HG03354 (cell line): ENCODE results near the gene SBNO2.

Experiments used
- ATAC-seq: cut with Tn5 transposase; IDR thresholded peaks from one replicate; pipeline ENCODE4 v1.9.1; 2021; ENCODE audit warnings: mild to moderate bottlenecking; ENCODE audit not compliant: unreplicated experiment, poor library complexity, severe bottlenecking

The SBNO2 gene

DNA sequence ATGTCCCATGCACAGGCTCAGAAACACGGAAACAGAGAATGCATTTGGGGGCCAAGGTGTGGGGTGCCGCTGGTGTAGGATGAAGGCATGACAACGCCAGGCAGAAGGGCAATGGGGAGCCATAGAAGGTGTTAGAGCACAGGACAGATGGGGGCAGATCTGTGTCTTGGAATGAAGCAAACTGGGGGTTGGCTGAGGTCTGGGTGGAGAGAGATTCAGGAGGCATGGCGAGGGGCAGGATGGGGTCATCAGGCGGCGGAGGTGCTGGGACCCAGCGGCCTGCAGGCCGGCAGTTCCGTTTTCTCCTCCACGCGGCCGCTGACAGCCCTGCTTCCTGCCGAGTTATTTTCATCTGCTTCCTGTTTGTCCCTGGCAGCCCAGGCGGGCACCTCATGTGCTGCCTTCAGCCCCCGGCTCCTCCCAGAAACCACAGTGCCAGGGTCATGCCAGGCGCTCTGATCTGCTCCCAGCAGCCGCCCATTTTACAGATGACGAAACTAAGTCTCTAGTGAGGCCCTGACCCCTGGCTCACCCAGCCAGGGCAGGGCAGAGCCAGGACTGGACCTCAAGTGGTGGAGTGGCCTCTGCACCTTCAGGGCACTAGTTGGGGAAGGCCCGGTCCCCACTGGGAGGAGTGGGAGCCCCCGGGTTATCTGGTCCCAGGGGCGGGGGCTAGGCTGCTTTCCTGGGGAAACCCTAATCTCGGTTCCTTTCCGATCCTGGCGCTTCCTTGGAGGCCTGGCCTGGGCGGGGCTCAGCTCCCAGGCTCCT, 104.9 kb downstream of the SBNO2 start:
- ATAC-seq, result no peak

GRCh38 chr19:1068009-1069001, 105.8 kb downstream of the SBNO2 start:
- ATAC-seq, result no peak

GRCh38 chr19:1067341-1067957, 106.6 kb downstream of the SBNO2 start:
- peak; percentile 36 for ATAC-seq

GRCh38 chr19:1066748-1067340, 107.2 kb downstream of the SBNO2 start, which contains the start of gene ARHGAP45:
TSS of gene ARHGAP45 (plus strand) at chr19:1067167. CDS start at chr19:1067406, 239 bp downstream.
- ATAC-seq, result peak; percentile 34

DNA sequence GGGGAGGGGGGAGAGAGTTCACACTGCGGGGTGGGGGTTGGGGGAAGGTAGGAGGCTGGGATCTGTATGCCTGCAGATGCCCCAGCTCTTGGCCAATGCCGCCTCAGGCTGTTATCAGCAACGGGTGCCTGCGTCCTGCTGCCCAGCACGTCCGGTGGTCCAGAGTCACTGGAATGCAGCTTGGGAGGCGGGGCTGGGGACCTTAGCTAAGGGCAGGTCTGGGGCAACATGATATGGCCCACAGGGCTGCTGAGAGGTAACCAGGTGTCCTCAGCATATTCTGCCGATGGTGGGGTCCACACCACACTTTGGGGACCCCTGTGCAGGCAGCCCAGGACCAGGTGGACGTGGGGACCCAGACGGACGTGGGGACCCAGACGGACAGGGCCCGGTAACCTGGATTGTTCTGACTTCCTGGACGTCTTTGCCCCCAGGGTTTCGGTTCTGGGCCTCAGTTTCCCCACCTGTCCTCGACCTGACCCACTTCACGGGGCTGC, 107.8 kb downstream of the SBNO2 start:
- ATAC-seq, result no peak

DNA sequence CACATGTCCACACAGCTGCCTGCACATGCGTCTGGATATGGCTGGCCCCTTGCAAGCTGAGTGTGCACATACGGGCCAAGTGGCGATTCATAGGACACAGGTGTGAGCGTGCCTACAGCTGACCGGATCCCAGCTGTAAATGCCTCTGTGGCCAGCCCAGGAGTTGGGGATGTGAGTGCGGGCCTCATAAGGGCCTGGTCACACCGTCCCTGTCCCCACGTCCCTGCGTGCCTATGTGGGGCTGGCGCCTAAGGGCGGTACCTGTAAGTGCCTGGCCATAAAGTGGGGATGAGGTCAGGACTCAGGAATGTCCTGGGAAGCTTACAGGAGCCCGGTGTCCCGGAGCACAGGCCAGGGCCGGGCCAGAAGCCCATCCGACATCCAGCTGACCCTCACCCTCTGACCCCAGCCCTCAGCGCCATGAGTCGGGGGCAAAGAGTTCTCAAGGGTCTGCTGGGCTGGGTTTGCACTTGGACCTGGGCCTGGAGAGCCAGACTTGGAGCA, 108.4 kb downstream of the SBNO2 start:
- no peak for ATAC-seq

GRCh38 chr19:1064661-1065605, 109.1 kb downstream of the SBNO2 start:
- ATAC-seq, result no peak

- ATAC-seq, result no peak
These were observed 110.0 kb downstream of the SBNO2 start for GRCh38 chr19:1063909-1064660.

GRCh38 chr19:1063030-1063908, 110.8 kb downstream of the SBNO2 start:
- ATAC-seq, result no peak

- ATAC-seq, result no peak
These were observed 111.6 kb downstream of the SBNO2 start for GRCh38 chr19:1062387-1063029.

DNA sequence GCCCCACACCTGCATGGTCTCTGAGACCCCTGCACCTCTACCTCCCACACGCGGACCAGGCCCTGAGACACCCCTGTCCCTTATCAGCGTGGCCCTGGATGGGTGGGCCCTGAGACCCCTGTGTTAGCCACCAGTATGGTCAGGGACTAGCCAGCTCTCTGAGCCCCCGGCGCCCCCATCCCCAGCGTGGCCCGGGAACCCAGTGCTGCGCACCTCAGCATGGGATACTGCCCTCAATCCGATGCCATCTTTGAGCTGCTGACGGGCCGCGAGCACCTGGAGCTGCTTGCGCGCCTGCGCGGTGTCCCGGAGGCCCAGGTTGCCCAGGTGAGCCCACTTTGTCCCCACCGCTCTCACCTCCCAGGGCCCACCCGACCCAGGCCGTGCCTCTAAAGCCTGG, 112.1 kb downstream of the SBNO2 start:
- ATAC-seq, result no peak

DNA sequence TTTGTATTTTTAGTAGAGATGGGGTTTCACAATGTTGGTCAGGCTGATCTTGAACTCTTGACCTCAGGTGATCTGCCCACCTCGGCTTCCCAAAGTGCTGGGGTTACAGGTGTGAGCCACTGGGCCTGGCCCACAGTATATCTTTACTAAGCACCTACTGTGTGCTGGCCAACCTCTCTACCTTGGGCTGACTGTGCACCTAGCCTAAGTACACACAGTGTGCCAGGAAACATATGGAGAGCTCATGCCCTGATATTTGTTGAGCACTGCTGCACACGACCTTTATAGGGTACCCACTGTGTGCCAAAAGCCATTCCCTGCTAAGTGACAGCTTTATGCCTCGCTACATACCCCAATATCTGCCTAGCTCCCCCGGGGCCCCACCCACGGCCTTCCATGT, 113.4 kb downstream of the SBNO2 start:
- no peak for ATAC-seq

DNA sequence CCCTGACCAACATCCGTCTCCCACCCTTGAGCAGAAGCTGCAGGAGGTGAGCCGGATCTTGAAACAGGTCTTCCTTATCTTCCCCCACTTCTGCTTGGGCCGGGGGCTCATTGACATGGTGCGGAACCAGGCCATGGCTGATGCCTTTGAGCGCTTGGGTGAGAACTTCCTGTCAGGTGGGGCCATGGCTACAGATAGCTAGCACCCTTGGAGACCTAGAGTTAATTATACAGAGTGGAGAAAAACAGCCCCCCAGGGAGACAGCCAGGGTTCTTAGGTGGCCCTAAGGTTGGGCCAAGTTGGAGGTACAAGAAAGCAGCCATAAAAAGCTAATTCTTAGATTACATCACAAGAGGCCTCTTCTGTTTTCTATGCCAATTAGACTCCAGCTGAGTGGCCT, 116.0 kb downstream of the SBNO2 start:
- no peak for ATAC-seq
